ENCODE measurements around the gene HSD11B1L. TPM values are rescaled to one million over a fixed set of nuclear protein-coding genes. Genes with fewer than 3 reads are reported as not detected.

HSD11B1L gene
- total and polyA plus RNA-seq, 2 donors (not counting 3 experiments of a cell fraction or from before 2014, with no cell fraction given) = 4.4 to 9.1 TPM

GRCh38 chr19:5682107-5682482 is 1.3 kb downstream of the HSD11B1L start:
- no peaks in the 10 kb centered on the region for H3K9me1 ChIP-seq (replicated peaks; ENCODE audit: control insufficient read depth, extremely low read depth, insufficient read depth, low read length)
- H3K79me2 ChIP-seq (ENCODE audit: control insufficient read depth, insufficient read depth, low read length) = peaks cover 9% of the 10 kb centered on the region
- intact Hi-C loops (cut with micrococcal nuclease) = no loop called here
- TF ChIP-seq, protein P1, sequence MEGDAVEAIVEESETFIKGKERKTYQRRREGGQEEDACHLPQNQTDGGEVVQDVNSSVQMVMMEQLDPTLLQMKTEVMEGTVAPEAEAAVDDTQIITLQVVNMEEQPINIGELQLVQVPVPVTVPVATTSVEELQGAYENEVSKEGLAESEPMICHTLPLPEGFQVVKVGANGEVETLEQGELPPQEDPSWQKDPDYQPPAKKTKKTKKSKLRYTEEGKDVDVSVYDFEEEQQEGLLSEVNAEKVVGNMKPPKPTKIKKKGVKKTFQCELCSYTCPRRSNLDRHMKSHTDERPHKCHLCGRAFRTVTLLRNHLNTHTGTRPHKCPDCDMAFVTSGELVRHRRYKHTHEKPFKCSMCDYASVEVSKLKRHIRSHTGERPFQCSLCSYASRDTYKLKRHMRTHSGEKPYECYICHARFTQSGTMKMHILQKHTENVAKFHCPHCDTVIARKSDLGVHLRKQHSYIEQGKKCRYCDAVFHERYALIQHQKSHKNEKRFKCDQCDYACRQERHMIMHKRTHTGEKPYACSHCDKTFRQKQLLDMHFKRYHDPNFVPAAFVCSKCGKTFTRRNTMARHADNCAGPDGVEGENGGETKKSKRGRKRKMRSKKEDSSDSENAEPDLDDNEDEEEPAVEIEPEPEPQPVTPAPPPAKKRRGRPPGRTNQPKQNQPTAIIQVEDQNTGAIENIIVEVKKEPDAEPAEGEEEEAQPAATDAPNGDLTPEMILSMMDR (IDR thresholded peaks at IDR 0.05; ENCODE audit: extremely low read depth in 1 of 2, insufficient read depth in 1 of 2, low read depth in 1 of 2, low read length in 2 of 2) = no peak
- TF ChIP-seq MAX (IDR thresholded peaks at IDR 0.05; ENCODE audit: insufficient read depth, insufficient read length) (no peak), FOS (IDR thresholded peaks at IDR 0.05; ENCODE audit: borderline replicate concordance, insufficient read depth, low read length) (no peak), GATA2 (IDR thresholded peaks at IDR 0.05; ENCODE audit: insufficient read depth, insufficient read length, low read depth, low read length) (no peak), POLR2AphosphoS5 (IDR thresholded peaks at IDR 0.05; ENCODE audit: insufficient read depth, low read depth, low read length) (no peak), POLR2A (IDR thresholded peaks at IDR 0.05; ENCODE audit: low read depth, low read length) (no peak), EZH2 (IDR thresholded peaks at IDR 0.05; ENCODE audit: borderline replicate concordance, low read depth, low read length, severe bottlenecking) (no peak), JUN (IDR thresholded peaks at IDR 0.05; ENCODE audit: borderline replicate concordance, insufficient read depth, insufficient read length, low read depth) (no peak), MYC (IDR thresholded peaks at IDR 0.05; ENCODE audit: low read depth, low read length) (no peak)
- H3K4me3 ChIP-seq (replicated peaks in 1 of 3; ENCODE audit: insufficient read depth in 1 of 3, low read depth in 1 of 3, low read length in 3 of 3) = no peak overlapping the region
- FAIRE-seq (no peak), DNase-seq (ENCODE audit: low read depth, low spot score) (no peak)
- BruUV-seq (replicated peaks) = no TSS peak
- H3K4me2 ChIP-seq (ENCODE audit: insufficient read depth, low read length) = no peak overlapping the region
- no peaks in the 10 kb centered on the region for H4K20me1 ChIP-seq (replicated peaks; ENCODE audit: control insufficient read depth, extremely low read depth, insufficient read depth, low read length)
- no peak overlapping the region for H2AFZ ChIP-seq (ENCODE audit: low read depth, low read length)
- no peaks in the 10 kb centered on the region for H3K27me3 ChIP-seq (ENCODE audit: control insufficient read depth in 2 of 2, insufficient read depth in 2 of 2, low read length in 2 of 2)
- no peaks in the 10 kb centered on the region for H3K9me3 ChIP-seq (replicated peaks; ENCODE audit: control insufficient read depth, insufficient read depth, low read length)
- H3K4me1 ChIP-seq (ENCODE audit: control insufficient read depth, extremely low read depth, insufficient read depth, low read length) = peaks cover 10% of the 10 kb centered on the region
- dilution Hi-C loops (cut with MboI; ENCODE audit: extremely low pct_ligation_motif_present, low sequenced_read_pairs) = no loop called here
- no peak overlapping the region for H3K27ac ChIP-seq (ENCODE audit: insufficient read depth, low read depth, low read length)
- no peak overlapping the region for H3K9ac ChIP-seq (replicated peaks; ENCODE audit: extremely low read depth, insufficient read depth, low read length)
- ChIA-PET POLR2A (no interaction called here), CTCF (interaction anchor here (0.6 kb wide), 1 partner anchor 46 kb away, joined by 3 read pairs; no protein-coding TSS in a partner anchor)
- peaks cover 0 to 5% of the 10 kb centered on the region in 2 experiments for H3K36me3 ChIP-seq (ENCODE audit: control insufficient read depth in 2 of 2, extremely low read depth in 1 of 2, insufficient read depth in 2 of 2, low read length in 2 of 2)

Data from endothelial cell of umbilical vein (primary cell).